Colon (tissue), 2 donors: ENCODE measurements around the gene ZCCHC4.

ENCODE experiments used
- FAIRE-seq: peaks from 2 replicates; lab custom pipeline; 2012; peaks lifted over from hg19 to GRCh38; lab: Jason Lieb, UNC
- donor health status: control.
- donor health status: control.

ZCCHC4 gene

DNA sequence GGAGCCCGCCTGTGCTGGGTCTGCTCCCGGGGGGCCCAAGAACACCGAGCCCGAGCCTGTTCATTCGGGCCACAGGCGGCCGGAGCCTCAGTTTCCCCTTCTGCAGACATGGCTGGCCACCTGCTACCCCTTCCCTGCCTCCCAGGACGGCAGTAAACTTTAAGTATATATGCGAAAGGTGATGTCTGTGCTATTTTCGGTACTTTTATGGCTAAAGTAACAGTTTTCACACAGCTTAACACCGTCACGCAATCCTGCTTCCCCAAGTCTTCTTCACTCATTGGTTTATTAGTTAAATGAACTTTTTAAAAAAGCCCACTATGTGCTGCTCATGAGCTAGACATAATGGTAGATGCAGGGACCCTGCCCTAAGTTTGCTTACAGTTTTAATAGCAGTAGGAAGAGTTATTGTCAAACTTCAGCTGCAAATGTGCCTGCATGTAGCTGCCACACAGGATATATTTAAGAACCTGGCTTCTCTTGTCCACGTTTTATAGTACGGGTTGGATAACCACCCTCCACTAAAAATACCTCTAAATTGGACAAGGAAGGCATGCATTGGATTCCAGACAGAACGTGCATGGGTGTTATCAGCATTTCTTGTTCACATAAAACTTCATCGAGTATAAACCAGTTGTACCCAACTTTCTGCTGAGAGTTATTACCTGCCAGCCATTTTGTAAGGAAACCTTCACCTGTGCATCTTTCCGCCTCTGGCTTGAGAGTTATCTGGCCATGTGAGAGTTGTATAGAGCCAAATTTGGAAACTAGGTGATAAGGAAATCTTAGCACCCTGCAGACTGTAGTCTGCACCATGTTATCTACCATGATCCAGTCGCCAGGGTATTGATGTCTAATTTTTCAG, 65.2 kb downstream of the ZCCHC4 start:
- FAIRE-seq = no peak

GRCh38 chr4:25378437-25378743, 65.8 kb downstream of the ZCCHC4 start:
- no peak for FAIRE-seq

DNA sequence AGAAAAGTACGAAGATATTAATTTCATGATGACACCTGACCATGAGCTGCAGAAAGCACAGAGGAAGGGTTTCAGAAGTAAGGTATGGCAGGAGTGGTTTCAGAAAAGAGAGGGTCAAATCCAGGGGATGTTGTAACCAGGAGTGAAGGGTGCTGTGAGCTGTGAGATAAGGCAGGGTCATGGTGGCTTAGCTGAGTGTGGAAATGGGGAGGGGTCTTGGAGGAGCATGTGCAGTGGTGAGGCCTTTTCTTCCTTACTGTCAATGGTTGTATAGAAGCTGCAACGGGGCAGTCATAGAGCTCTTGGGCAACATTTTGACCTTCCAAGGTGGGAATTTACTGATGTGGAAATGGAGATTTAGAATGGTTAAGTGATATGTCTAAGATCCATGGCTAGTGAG, 67.0 kb downstream of the ZCCHC4 start:
- FAIRE-seq = no peak

DNA sequence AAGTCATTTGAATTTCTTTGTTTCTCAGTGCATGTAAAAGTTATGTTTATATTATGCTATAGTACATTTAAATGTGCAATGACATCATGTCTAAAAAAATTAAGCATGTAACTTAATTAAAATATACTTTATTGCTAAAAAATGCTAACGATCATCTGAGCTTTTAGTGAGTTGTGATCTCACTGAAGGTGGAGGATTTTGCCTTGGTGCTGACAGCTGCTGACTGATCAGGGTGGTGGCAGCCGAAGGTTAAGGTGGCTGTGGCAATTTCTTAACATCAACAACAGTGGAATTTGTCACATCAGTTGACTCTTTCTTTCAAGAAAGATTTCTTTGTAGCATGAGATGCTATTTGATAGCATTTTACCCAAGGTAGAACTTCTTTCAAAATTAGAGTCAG, 71.1 kb downstream of the ZCCHC4 start:
- FAIRE-seq = no peak

DNA sequence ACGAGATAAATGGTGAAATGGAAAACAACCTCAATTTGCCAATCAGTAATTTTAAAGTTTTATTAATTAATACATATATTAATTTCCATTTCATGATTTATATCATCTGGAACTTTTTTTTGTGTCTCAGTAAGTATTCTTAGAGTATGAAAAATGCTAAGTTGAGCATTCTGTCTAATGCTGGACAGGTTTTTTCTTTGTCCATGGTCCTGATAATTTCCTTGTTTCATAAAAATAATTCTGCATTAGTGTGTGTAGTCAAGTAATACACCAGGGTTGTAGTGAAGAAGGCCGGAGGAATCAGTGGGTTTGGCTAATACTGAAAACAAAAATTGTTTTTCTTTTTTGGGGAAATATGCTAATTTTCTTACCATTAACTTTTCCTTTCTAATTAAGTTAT, 74.4 kb downstream of the ZCCHC4 start:
- FAIRE-seq = no peak

GRCh38 chr4:25397305-25397704, 84.7 kb downstream of the ZCCHC4 start:
- no peak for FAIRE-seq

- no peak for FAIRE-seq
Observed at GRCh38 chr4:25399510-25399909, 86.9 kb downstream of the ZCCHC4 start.

- FAIRE-seq = no peak
Observed at GRCh38 chr4:25401066-25401465, 88.5 kb downstream of the ZCCHC4 start.

DNA sequence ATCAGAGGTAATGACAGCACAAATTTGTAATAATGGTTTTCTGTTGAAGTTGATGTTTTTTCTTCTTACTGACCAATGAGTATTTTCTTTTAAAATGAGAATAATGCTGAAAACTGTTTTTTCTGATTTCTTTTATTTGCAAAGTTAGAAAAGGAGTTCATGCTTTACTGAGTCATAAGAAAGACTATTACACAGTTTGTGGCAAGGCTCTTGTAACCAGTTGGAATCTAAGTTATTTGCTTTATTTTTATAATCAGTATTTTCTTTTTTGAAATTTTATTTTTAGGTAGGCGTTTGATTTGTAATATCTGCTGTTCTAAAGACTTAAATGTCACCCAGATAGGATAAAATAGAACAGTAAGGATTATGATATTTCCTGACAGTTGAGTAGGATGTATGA, 89.9 kb downstream of the ZCCHC4 start:
- no peak for FAIRE-seq

DNA sequence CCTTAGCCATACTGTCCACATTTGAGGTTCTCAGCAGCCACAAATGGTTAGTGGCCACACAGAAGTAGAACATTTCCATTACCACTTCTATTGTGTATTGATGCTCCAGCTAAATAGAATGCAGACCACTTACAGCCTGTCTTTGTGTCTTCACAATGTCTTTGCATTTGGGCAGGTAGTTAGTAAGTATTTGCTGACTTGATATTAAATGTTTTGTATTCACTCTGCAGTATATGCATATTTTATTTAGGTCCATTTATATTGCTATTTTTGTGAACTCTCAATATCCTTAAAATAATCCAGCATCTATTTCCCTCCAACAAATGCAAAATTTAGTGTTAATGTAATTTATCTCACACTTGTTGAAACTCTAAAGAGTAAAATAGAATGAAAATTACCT, 91.1 kb downstream of the ZCCHC4 start:
- FAIRE-seq = no peak

- FAIRE-seq = peak; percentile 36
Observed at GRCh38 chr4:25405453-25405852, 92.9 kb downstream of the ZCCHC4 start.

DNA sequence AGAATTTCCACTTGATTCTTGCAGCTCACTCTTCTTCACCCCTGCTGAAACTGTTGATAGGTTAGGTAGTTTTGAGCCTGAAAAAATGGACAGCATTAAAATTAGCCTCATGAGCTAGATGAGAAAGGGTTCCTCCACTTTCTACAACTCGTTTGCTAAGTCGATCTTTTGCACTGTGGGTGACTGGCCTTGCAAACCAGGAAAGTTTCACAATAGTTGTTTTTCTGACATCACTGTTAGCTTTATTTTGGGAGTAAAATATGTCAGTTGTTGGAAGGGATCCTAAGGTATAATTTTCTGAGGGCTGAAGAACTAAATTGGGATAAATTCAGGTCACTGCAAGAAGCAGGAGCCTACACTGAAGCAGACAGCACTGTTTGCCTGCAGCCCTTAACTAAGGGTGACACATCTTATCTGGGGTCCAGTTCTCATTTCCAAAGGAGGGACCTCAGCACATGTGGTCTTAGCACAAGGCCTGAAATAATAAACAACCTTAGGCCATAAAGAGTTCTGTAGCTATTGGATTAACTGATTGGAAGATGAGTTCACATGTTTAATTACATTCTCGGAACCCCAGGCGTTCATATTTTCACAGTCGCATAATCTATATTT, 93.6 kb downstream of the ZCCHC4 start:
- FAIRE-seq = no peak

GRCh38 chr4:25410820-25411529, 98.4 kb downstream of the ZCCHC4 start:
- FAIRE-seq = no peak

- no peak for FAIRE-seq
Observed at GRCh38 chr4:25413261-25413660, 100.7 kb downstream of the ZCCHC4 start.

DNA sequence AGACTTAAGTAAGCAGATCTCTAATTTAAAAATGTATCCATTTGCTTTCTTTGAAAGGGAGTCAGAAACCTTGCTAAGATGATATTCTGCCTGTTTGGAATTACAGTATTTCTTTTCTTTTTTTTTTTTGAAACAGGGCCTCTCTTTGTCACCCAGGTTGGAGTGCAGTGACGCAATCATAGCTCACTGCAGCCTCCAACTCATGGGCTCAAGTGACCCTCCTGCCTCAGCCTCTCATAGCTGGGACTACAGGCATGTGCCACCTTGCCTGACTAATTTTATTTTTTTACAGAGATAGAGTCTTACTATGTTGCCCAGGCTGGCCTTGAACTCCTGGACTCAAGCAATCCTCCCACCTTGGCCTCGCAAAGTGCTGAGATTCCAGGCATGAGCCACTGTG, 104.4 kb downstream of the ZCCHC4 start:
- FAIRE-seq = no peak
